Activated B cell treated with CpG ODN at 0.5 μM for 24 hours (primary cell): ENCODE results near the gene FMN1. TPM values are rescaled to one million over a fixed set of nuclear protein-coding genes. Genes with fewer than 3 reads are reported as not detected.

Experiments used
- ATAC-seq: fragments of 200-7000 bp; cut with Tn5 transposase; one replicate; pipeline ENCODE4 v1.10.0; 2021; ENCODE audit warnings: low read depth, mild to moderate bottlenecking, moderate library complexity
- CTCF ChIA-PET: fragments of 350-600 bp; sonication (Branson Sonifier 250); formaldehyde crosslinking; loops from one replicate; lab custom pipeline; 2021; ENCODE audit warnings: antibody characterized with exemption; lab: Charles Lee
- POLR2A ChIA-PET: fragments of 350-600 bp; sonication (Branson Sonifier 250); formaldehyde crosslinking; loops from one replicate; lab custom pipeline; 2021; ENCODE audit warnings: antibody characterized with exemption; lab: Charles Lee
- DNase-seq: peaks from one replicate; pipeline ENCODE4 v3.0.0; 2022
- H3K27ac Mint-ChIP-seq: one replicate; pipeline ENCODE4 v1.8.0; 2020; ENCODE audit warnings: mixed read lengths
- H3K27me3 Mint-ChIP-seq: one replicate; pipeline ENCODE4 v1.8.0; 2021; ENCODE audit warnings: mixed read lengths
- H3K36me3 Mint-ChIP-seq: one replicate; pipeline ENCODE4 v1.8.0; 2021; ENCODE audit warnings: low read depth, mixed read lengths
- H3K4me1 Mint-ChIP-seq: one replicate; pipeline ENCODE4 v1.8.0; 2021; ENCODE audit warnings: mixed read lengths
- H3K4me3 Mint-ChIP-seq: one replicate; pipeline ENCODE4 v1.8.0; 2020; ENCODE audit warnings: mild to moderate bottlenecking, mixed read lengths
- H3K9me3 Mint-ChIP-seq: one replicate; pipeline ENCODE4 v1.8.0; 2020; ENCODE audit warnings: mixed read lengths
- CTCF ChIP-seq: fragments of 200-600 bp; IDR thresholded peaks from one replicate; pipeline ENCODE4 v1.8.0; 2022; ENCODE audit warnings: antibody characterized with exemption, mild to moderate bottlenecking
- intact Hi-C: fragments of 100-400 bp; cut with micrococcal nuclease; formaldehyde crosslinking; loops from one replicate; pipeline ENCODE4 v1.15.1; 2024
- total RNA-seq: library from RNA; stranded (reverse); gene quantifications from 2 replicates; pipeline ENCODE4 v1.2.3, GENCODE V29; 2022

Gene FMN1
- total RNA-seq, 1 donor from 2014 or later: 0.80 TPM

DNA sequence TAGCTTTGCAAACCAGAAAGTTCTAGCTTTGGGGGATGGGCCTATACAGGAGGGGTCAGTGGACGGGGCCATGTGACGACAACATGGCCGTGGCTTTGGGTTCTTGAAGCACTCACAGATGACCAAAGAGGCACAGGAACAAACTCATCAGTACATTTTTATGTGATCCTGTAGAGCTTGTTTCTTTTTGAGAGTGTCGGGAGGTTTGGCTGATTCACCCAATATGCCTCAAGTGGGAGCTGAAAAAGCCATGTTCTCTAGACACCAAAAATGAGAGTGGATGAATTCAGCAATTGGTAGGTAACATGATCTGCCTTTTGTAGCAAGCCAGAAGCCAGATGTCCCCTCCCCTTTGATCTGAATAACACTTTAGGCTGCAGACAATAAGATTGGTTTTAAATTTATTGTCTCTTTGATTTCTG lies 446.6 kb downstream of the FMN1 start:
- intact Hi-C loops: no loop called here
- ChIA-PET CTCF (no interaction called here), POLR2A (no interaction called here)
- ATAC-seq (no peak), DNase-seq (no peak)
- no peaks in the 10 kb centered on the region for H3K36me3 Mint-ChIP-seq
- H3K4me3 Mint-ChIP-seq: no peak overlapping the region
- H3K27me3 Mint-ChIP-seq: peaks cover 6% of the 10 kb centered on the region
- TF ChIP-seq CTCF: no peak
- H3K9me3 Mint-ChIP-seq: no peaks in the 10 kb centered on the region
- H3K27ac Mint-ChIP-seq: no peak overlapping the region
- no peaks in the 10 kb centered on the region for H3K4me1 Mint-ChIP-seq

DNA sequence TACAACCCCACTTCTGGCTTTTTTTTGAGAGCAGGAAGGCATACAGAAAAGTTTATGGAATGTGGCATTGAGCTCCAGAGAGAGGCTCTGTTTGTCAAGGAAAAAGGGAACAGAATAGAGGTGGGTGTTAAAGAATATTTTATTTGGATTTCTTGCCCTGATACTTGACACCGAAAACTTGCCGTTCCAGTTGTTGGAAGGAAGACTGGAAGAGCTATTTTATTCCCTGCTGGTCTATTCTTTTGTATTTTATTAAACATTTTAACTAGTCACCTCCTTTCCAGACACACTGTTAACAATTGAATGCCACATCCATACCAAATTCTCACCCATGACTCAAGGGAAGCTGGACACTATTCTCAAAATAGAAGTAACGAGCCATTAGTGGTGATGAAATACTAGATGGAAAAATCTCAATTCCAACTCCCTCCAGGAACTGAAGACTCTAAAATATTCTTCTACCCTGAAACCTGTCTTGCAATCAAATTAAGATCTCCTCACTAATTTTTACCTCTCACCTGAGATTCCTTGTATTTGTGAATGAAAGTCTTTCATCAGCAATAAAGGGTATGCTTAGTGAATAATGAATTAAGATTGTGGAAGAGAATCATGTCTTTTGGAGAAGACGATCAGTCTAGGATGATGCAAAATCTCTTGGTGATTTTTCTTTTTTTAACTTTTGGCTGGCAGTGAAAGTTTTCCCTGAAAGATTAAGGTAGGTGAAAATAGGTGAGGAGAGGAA lies 448.2 kb downstream of the FMN1 start:
- CTCF ChIA-PET: interaction anchor here (0.9 kb wide), 1 partner anchor 97 kb away, joined by 3 read pairs; no protein-coding TSS in a partner anchor
- no peak overlapping the region for H3K4me3 Mint-ChIP-seq
- no peak for ATAC-seq

DNA sequence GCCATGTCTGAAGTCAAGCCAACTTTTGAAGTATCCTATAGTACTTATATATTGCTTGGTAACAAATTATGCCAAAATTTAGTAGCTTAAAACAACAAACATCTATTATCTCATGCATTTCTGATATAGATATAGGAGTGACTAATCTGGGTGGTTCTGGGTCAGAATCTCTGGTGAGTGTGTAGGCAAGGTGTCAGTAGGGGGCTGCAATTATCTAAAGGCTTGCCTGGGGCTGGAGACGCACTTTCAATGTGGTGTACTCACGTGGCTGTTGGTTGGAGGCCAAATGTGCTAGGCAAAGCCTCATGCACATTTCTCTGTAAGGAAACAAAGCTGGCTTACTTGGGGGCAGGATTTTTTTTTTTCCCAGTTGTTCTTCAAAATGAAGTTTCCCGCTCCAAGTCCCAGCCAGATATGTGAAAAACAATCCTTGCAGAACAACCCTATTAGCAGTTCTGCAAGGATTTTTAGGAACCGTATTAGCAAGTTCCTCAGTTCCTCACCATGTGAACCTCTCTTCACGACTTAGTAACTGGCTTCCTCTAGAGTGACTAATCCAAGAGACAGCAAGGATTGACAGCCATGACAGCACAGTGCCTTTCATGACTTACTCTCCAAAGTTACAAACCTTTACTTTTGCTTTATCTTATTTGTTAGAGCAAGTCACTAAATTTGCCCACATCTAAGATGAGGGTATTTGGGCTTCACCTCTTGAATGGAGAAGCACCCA lies 450.9 kb downstream of the FMN1 start:
- no peak for TF ChIP-seq CTCF
- CTCF ChIA-PET: no interaction called here
- peaks cover 6% of the 10 kb centered on the region for H3K27me3 Mint-ChIP-seq
- no peaks in the 10 kb centered on the region for H3K36me3 Mint-ChIP-seq
- intact Hi-C loops: no loop called here
- no peaks in the 10 kb centered on the region for H3K4me1 Mint-ChIP-seq
- no peak for DNase-seq
- ATAC-seq: no peak
- peaks cover 13% of the 10 kb centered on the region for H3K9me3 Mint-ChIP-seq
- POLR2A ChIA-PET: no interaction called here
- no peak overlapping the region for H3K27ac Mint-ChIP-seq
- H3K4me3 Mint-ChIP-seq: no peak overlapping the region

More for the DNA sequence above, 448.2 kb downstream of the FMN1 start:
- POLR2A ChIA-PET: no interaction called here
- H3K4me1 Mint-ChIP-seq: no peaks in the 10 kb centered on the region
- no peak overlapping the region for H3K27ac Mint-ChIP-seq
- TF ChIP-seq CTCF: no peak
- H3K27me3 Mint-ChIP-seq: peaks cover 9% of the 10 kb centered on the region
- intact Hi-C loops: no loop called here
- DNase-seq: no peak
- H3K36me3 Mint-ChIP-seq: no peaks in the 10 kb centered on the region
- H3K9me3 Mint-ChIP-seq: peaks cover 4% of the 10 kb centered on the region

DNA sequence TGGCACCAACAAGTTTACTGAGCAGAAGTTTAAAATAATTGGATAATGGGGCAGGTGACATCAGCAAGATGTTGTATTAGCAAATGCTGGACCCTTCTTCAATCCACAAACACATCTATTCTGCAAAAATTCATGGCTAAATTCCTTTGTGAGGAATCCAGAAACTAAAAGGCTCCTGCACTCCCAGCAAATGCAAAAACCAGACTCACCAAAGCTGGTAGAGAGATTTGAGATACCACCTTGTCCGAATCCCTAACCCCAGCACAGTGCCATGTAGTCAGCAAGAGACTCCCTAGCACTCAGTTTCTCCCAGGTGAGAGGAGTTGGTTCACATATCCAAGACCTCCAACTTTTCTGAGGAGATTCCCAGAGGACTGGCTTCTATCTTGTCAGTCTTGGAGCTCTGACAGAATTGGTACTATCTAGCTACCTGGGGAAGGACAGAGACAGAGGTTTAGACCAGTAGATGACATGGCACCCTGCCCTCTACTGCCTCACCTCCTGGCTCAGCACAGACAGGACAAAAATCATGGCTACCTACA lies 454.9 kb downstream of the FMN1 start:
- H3K4me1 Mint-ChIP-seq: no peaks in the 10 kb centered on the region

More for the DNA sequence above, 454.9 kb downstream of the FMN1 start:
- TF ChIP-seq CTCF: no peak
- H3K9me3 Mint-ChIP-seq: peaks cover 13% of the 10 kb centered on the region
- ChIA-PET POLR2A (no interaction called here), CTCF (no interaction called here)
- H3K27me3 Mint-ChIP-seq: peaks cover 18% of the 10 kb centered on the region
- DNase-seq (no peak), ATAC-seq (no peak)
- no peak overlapping the region for H3K4me3 Mint-ChIP-seq
- intact Hi-C loops: no loop called here
- no peak overlapping the region for H3K27ac Mint-ChIP-seq
- no peaks in the 10 kb centered on the region for H3K36me3 Mint-ChIP-seq
